WTC11 (cell line): Measurements from ENCODE around the gene INSC. TPM values are rescaled to one million over a fixed set of nuclear protein-coding genes. Genes with fewer than 3 reads are reported as not detected.

Source experiments
- ATAC-seq: fragments of 200-7000 bp; cut with Tn5 transposase; 2 replicates; pipeline ENCODE4 v1.10.0; 2021; ENCODE audit warnings: mild to moderate bottlenecking, moderate library complexity
- CTCF ChIA-PET: fragments of 300-600 bp; sonication (Branson Sonifier 250); formaldehyde crosslinking; loops from one replicate; lab custom pipeline; 2021; ENCODE audit warnings: antibody characterized with exemption; lab: Charles Lee
- POLR2A ChIA-PET: fragments of 350-600 bp; sonication (Branson Sonifier 250); formaldehyde crosslinking; loops from one replicate; lab custom pipeline; 2021; ENCODE audit warnings: antibody characterized with exemption; lab: Charles Lee
- DNase-seq: peaks from one replicate; pipeline ENCODE4 v3.0.0; 2021; ENCODE audit warnings: low spot score
- H3K27ac Mint-ChIP-seq: 2 replicates; pipeline ENCODE4 v1.8.0; 2021; ENCODE audit warnings: mixed read lengths
- H3K27me3 Mint-ChIP-seq: 2 replicates; pipeline ENCODE4 v1.8.0; 2021; ENCODE audit warnings: low read depth, mild to moderate bottlenecking, moderate library complexity, mixed read lengths
- H3K36me3 Mint-ChIP-seq: 2 replicates; pipeline ENCODE4 v1.8.0; 2021; ENCODE audit warnings: mixed read lengths
- H3K4me1 Mint-ChIP-seq: 2 replicates; pipeline ENCODE4 v1.8.0; 2022; ENCODE audit warnings: mixed read lengths
- H3K4me3 Mint-ChIP-seq: 2 replicates; pipeline ENCODE4 v1.8.0; 2021; ENCODE audit warnings: mild to moderate bottlenecking, moderate library complexity, mixed read lengths
- H3K9me3 Mint-ChIP-seq: 2 replicates; pipeline ENCODE4 v1.8.0; 2021; ENCODE audit warnings: mixed read lengths
- ELF4 ChIP-seq: sonication (generic); formaldehyde crosslinking; IDR thresholded peaks from 2 replicates; pipeline ENCODE4 v1.8.1; 2022; ENCODE audit warnings: low read depth, mild to moderate bottlenecking, moderate library complexity, missing genetic modification reagents
- GRHL2 ChIP-seq: fragments of 250-450 bp; sonication (Bioruptor Pico); IDR thresholded peaks from 2 replicates; pipeline ENCODE4 v1.8.0; 2022; ENCODE audit warnings: mild to moderate bottlenecking, moderate library complexity; ENCODE audit not compliant: insufficient replicate concordance, severe bottlenecking
- KAT7 ChIP-seq: sonication (generic); formaldehyde crosslinking; IDR thresholded peaks from 2 replicates; pipeline ENCODE4 v1.8.1; 2023; ENCODE audit warnings: missing genetic modification reagents, mild to moderate bottlenecking, borderline replicate concordance
- SOX15 ChIP-seq: fragments of 250-450 bp; sonication (Bioruptor Pico); IDR thresholded peaks from 2 replicates; pipeline ENCODE4 v1.9.0; 2021; ENCODE audit warnings: mild to moderate bottlenecking
- ZNF138 ChIP-seq: sonication (generic); formaldehyde crosslinking; conservative IDR thresholded peaks from 2 replicates; pipeline ENCODE4 v1.8.1; 2022; ENCODE audit warnings: mild to moderate bottlenecking, moderate library complexity, missing genetic modification reagents
- ZNF317 ChIP-seq: sonication (generic); formaldehyde crosslinking; IDR thresholded peaks from 2 replicates; pipeline ENCODE4 v1.8.1; 2023; ENCODE audit warnings: low read depth, mild to moderate bottlenecking, moderate library complexity, missing genetic modification reagents, borderline replicate concordance
- total RNA-seq: library from RNA; stranded (reverse); gene quantifications from 3 replicates; pipeline ENCODE4 v1.2.3, GENCODE V29; 2021
- TF ChIP-seq, protein P1 (sequence below): sonication (generic); formaldehyde crosslinking; IDR thresholded peaks from 2 replicates; pipeline ENCODE4 v1.8.0; 2023; ENCODE audit warnings: missing genetic modification reagents, mild to moderate bottlenecking, borderline replicate concordance
- TF ChIP-seq, protein P2 (sequence below): sonication (generic); formaldehyde crosslinking; conservative IDR thresholded peaks from 2 replicates; pipeline ENCODE4 v1.8.1; 2022; ENCODE audit warnings: mild to moderate bottlenecking, missing genetic modification reagents
- TF ChIP-seq, protein P3 (sequence below): fragments of 200-600 bp; IDR thresholded peaks from 2 replicates; pipeline ENCODE4 v1.8.0; 2022; ENCODE audit warnings: antibody characterized with exemption
- TF ChIP-seq, protein P4 (sequence below): sonication (generic); formaldehyde crosslinking; IDR thresholded peaks from 2 replicates; pipeline ENCODE4 v1.8.1; 2023; ENCODE audit warnings: mild to moderate bottlenecking, missing genetic modification reagents, borderline replicate concordance
- TF ChIP-seq, protein P5 (sequence below): fragments of 250-450 bp; sonication (Bioruptor Pico); IDR thresholded peaks from 2 replicates; pipeline ENCODE4 v1.9.0; 2021; ENCODE audit warnings: mild to moderate bottlenecking
- TF ChIP-seq, protein P6 (sequence below): sonication (generic); formaldehyde crosslinking; IDR thresholded peaks from 2 replicates; pipeline ENCODE4 v1.8.1; 2023; ENCODE audit warnings: mild to moderate bottlenecking, missing genetic modification reagents
- TF ChIP-seq, protein P7 (sequence below): sonication (generic); formaldehyde crosslinking; conservative IDR thresholded peaks from 2 replicates; pipeline ENCODE4 v1.8.1; 2023; ENCODE audit warnings: mild to moderate bottlenecking, low read depth, missing genetic modification reagents, moderate library complexity

The INSC gene
- total RNA-seq, 1 experiment from 2014 or later = 0.44 TPM

DNA sequence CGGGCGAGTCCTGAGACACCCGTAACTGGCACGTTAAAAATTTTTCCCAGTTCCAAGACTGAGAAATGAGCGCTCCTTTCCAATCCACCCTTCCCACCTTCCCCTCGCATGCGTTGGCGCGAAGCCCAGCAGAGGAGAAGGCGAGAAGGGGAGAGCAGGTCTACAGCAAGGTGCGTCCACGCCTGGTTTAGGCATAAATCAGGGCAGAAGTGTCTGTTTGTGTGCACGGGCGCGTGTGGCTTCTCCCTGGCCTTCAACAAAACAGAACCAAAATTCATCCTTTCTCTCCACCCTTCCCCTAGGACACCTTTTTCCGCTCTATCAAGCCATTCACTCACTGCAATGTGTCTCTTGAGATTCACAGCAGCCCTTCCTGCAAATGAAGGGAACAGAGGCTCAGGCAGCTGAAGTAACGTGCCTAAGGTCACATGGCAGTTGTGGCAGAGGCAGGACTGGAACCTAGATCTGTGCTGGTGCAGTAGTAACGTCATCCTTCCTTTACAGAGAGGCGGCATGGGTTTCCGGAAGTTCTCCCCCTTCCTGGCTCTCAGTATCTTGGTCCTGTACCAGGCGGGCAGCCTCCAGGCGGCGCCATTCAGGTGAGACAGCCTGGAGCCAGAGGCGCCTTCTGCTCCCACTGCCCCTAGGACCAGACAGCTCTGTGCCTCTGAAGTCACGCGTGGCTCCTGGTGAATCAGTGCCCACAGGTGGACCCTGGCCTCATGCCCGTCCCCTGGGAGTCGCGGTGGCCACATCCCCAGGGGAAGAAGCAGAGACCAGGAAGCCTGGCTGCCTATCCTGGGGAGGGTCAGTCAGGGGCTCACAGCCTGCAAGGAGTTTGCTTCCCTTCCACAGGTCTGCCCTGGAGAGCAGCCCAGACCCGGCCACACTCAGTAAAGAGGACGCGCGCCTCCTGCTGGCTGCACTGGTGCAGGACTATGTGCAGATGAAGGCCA, 40.2 kb upstream of the INSC start (continued):
- TF ChIP-seq, protein P1, sequence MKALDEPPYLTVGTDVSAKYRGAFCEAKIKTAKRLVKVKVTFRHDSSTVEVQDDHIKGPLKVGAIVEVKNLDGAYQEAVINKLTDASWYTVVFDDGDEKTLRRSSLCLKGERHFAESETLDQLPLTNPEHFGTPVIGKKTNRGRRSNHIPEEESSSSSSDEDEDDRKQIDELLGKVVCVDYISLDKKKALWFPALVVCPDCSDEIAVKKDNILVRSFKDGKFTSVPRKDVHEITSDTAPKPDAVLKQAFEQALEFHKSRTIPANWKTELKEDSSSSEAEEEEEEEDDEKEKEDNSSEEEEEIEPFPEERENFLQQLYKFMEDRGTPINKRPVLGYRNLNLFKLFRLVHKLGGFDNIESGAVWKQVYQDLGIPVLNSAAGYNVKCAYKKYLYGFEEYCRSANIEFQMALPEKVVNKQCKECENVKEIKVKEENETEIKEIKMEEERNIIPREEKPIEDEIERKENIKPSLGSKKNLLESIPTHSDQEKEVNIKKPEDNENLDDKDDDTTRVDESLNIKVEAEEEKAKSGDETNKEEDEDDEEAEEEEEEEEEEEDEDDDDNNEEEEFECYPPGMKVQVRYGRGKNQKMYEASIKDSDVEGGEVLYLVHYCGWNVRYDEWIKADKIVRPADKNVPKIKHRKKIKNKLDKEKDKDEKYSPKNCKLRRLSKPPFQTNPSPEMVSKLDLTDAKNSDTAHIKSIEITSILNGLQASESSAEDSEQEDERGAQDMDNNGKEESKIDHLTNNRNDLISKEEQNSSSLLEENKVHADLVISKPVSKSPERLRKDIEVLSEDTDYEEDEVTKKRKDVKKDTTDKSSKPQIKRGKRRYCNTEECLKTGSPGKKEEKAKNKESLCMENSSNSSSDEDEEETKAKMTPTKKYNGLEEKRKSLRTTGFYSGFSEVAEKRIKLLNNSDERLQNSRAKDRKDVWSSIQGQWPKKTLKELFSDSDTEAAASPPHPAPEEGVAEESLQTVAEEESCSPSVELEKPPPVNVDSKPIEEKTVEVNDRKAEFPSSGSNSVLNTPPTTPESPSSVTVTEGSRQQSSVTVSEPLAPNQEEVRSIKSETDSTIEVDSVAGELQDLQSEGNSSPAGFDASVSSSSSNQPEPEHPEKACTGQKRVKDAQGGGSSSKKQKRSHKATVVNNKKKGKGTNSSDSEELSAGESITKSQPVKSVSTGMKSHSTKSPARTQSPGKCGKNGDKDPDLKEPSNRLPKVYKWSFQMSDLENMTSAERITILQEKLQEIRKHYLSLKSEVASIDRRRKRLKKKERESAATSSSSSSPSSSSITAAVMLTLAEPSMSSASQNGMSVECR (CRISPR knock-in tag) = 0 out of 2 replicates have a peak, but pooled peaks have one; percentile 13
- TF ChIP-seq, protein P2, sequence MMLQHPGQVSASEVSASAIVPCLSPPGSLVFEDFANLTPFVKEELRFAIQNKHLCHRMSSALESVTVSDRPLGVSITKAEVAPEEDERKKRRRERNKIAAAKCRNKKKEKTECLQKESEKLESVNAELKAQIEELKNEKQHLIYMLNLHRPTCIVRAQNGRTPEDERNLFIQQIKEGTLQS (CRISPR knock-in tag) = no peak
- TF ChIP-seq, protein P3, sequence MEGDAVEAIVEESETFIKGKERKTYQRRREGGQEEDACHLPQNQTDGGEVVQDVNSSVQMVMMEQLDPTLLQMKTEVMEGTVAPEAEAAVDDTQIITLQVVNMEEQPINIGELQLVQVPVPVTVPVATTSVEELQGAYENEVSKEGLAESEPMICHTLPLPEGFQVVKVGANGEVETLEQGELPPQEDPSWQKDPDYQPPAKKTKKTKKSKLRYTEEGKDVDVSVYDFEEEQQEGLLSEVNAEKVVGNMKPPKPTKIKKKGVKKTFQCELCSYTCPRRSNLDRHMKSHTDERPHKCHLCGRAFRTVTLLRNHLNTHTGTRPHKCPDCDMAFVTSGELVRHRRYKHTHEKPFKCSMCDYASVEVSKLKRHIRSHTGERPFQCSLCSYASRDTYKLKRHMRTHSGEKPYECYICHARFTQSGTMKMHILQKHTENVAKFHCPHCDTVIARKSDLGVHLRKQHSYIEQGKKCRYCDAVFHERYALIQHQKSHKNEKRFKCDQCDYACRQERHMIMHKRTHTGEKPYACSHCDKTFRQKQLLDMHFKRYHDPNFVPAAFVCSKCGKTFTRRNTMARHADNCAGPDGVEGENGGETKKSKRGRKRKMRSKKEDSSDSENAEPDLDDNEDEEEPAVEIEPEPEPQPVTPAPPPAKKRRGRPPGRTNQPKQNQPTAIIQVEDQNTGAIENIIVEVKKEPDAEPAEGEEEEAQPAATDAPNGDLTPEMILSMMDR = peak; percentile 73
- TF ChIP-seq ELF4 (CRISPR knock-in tag) (no peak), SOX15 (CRISPR knock-in tag) (no peak), ZNF317 (no peak)
- TF ChIP-seq, protein P4, sequence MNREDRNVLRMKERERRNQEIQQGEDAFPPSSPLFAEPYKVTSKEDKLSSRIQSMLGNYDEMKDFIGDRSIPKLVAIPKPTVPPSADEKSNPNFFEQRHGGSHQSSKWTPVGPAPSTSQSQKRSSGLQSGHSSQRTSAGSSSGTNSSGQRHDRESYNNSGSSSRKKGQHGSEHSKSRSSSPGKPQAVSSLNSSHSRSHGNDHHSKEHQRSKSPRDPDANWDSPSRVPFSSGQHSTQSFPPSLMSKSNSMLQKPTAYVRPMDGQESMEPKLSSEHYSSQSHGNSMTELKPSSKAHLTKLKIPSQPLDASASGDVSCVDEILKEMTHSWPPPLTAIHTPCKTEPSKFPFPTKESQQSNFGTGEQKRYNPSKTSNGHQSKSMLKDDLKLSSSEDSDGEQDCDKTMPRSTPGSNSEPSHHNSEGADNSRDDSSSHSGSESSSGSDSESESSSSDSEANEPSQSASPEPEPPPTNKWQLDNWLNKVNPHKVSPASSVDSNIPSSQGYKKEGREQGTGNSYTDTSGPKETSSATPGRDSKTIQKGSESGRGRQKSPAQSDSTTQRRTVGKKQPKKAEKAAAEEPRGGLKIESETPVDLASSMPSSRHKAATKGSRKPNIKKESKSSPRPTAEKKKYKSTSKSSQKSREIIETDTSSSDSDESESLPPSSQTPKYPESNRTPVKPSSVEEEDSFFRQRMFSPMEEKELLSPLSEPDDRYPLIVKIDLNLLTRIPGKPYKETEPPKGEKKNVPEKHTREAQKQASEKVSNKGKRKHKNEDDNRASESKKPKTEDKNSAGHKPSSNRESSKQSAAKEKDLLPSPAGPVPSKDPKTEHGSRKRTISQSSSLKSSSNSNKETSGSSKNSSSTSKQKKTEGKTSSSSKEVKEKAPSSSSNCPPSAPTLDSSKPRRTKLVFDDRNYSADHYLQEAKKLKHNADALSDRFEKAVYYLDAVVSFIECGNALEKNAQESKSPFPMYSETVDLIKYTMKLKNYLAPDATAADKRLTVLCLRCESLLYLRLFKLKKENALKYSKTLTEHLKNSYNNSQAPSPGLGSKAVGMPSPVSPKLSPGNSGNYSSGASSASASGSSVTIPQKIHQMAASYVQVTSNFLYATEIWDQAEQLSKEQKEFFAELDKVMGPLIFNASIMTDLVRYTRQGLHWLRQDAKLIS = no peak
- TF ChIP-seq, protein P5, sequence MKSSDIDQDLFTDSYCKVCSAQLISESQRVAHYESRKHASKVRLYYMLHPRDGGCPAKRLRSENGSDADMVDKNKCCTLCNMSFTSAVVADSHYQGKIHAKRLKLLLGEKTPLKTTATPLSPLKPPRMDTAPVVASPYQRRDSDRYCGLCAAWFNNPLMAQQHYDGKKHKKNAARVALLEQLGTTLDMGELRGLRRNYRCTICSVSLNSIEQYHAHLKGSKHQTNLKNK (CRISPR knock-in tag) = no peak
- TF ChIP-seq, protein P6, sequence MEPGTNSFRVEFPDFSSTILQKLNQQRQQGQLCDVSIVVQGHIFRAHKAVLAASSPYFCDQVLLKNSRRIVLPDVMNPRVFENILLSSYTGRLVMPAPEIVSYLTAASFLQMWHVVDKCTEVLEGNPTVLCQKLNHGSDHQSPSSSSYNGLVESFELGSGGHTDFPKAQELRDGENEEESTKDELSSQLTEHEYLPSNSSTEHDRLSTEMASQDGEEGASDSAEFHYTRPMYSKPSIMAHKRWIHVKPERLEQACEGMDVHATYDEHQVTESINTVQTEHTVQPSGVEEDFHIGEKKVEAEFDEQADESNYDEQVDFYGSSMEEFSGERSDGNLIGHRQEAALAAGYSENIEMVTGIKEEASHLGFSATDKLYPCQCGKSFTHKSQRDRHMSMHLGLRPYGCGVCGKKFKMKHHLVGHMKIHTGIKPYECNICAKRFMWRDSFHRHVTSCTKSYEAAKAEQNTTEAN (CRISPR knock-in tag) = no peak
- TF ChIP-seq, all 79 proteins: peak for 13

DNA sequence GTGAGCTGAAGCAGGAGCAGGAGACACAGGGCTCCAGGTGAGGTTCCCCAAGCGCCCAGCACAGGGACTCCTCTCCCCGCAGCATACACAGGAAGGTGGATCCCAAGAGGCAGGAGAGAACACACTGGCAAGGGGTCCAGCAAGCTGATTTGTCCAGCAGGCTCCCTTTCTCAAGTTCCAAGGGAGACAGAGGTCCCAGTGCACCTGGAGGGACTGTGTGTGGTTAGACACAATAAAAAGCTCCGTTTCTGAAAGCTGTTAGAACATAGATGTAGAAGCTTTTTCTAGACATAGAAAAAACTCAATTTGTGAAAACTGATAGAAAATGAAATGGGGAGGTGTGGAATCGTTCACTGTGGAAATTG, 39.6 kb upstream of the INSC start:
- DNase-seq = no peak
- no peak overlapping the region for H3K27ac Mint-ChIP-seq
- H3K27me3 Mint-ChIP-seq = peaks cover 46% of the 10 kb centered on the region
- H3K4me3 Mint-ChIP-seq = no peak overlapping the region
- ChIA-PET CTCF (interaction anchor here (0.6 to 6.0 kb wide), 51 partner anchors 16 to 1988 kb away, joined by 3 to 157 read pairs (median 4); partner anchors contain the start of genes CYP2R1 and INSC), POLR2A (interaction anchor here (0.6 kb wide), 1 partner anchor 34 kb away, joined by 3 read pairs; no protein-coding TSS in a partner anchor)
- ATAC-seq = no peak
- H3K36me3 Mint-ChIP-seq = peaks cover 1% of the 10 kb centered on the region
- H3K9me3 Mint-ChIP-seq = peaks cover 1% of the 10 kb centered on the region
- peaks cover 17% of the 10 kb centered on the region for H3K4me1 Mint-ChIP-seq
- TF ChIP-seq GRHL2 = no peak
- TF ChIP-seq, protein P7, sequence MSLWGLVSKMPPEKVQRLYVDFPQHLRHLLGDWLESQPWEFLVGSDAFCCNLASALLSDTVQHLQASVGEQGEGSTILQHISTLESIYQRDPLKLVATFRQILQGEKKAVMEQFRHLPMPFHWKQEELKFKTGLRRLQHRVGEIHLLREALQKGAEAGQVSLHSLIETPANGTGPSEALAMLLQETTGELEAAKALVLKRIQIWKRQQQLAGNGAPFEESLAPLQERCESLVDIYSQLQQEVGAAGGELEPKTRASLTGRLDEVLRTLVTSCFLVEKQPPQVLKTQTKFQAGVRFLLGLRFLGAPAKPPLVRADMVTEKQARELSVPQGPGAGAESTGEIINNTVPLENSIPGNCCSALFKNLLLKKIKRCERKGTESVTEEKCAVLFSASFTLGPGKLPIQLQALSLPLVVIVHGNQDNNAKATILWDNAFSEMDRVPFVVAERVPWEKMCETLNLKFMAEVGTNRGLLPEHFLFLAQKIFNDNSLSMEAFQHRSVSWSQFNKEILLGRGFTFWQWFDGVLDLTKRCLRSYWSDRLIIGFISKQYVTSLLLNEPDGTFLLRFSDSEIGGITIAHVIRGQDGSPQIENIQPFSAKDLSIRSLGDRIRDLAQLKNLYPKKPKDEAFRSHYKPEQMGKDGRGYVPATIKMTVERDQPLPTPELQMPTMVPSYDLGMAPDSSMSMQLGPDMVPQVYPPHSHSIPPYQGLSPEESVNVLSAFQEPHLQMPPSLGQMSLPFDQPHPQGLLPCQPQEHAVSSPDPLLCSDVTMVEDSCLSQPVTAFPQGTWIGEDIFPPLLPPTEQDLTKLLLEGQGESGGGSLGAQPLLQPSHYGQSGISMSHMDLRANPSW = no peak
- TF ChIP-seq ZNF138 (CRISPR knock-in tag) = no peak
- TF ChIP-seq KAT7 (CRISPR knock-in tag) = no peak
